Right lobe of liver (tissue), 6 donors: ENCODE results near the gene CCDC33. TPM values are rescaled to one million over a fixed set of nuclear protein-coding genes. Genes with fewer than 3 reads are reported as not detected.

Source experiments
- ATAC-seq, 4 donors: fragments of 200-7000 bp; cut with Tn5 transposase; one replicate each; pipeline ENCODE4 v1.9.1; 2020; ENCODE audit warnings: mild to moderate bottlenecking in 4 of 4, moderate library complexity in 4 of 4
- DNase-seq, 3 donors: peaks; one replicate each; pipeline ENCODE4 v3.0.0-alpha.2; 2020
- H3K27ac ChIP-seq, 3 donors: fragments of 200-600 bp; one replicate each; pipeline ENCODE4 v1.8.0; 2022
- H3K27me3 ChIP-seq, 2 donors: fragments of 200-600 bp; one replicate each; pipeline ENCODE4 v1.8.0; 2022
- H3K36me3 ChIP-seq, 4 donors: fragments of 200-600 bp; sonication (generic) in 1 of 4; one replicate each; pipeline versions ENCODE4 v1.5.1 to v1.8.0; 2017 to 2022; ENCODE audit warnings: control low read depth in 1 of 4
- H3K4me1 ChIP-seq, 4 donors: fragments of 200-600 bp; sonication (generic) in 1 of 4; one replicate each; pipeline versions ENCODE4 v1.5.1 to v1.8.0; 2017 to 2022; ENCODE audit warnings: control low read depth in 1 of 4
- H3K4me3 ChIP-seq, 3 donors: fragments of 200-600 bp; one replicate each; pipeline ENCODE4 v1.8.0; 2022
- H3K9me3 ChIP-seq, 4 donors: fragments of 200-600 bp; sonication (generic) in 1 of 4; one replicate each; pipeline versions ENCODE4 v1.5.1 to v1.8.0; 2017 to 2022; ENCODE audit warnings: control low read depth in 1 of 4
- POLR2A ChIP-seq: fragments of 450-650 bp; IDR thresholded peaks from one replicate; pipeline ENCODE4 v1.6.1; 2017; ENCODE audit warnings: antibody characterized with exemption, mild to moderate bottlenecking
- WGBS: methylation state at CpG from one replicate; pipeline ENCODE4 v1.1.6; 2018; ENCODE audit warnings: low coverage, low lambda C conversion rate; ENCODE audit not compliant: insufficient coverage; ENCODE audit errors: missing lambda C conversion rate; 5-methylcytosine and 5-hydroxymethylcytosine counted together
- intact Hi-C, 2 donors: fragments of 100-400 bp; cut with DNase I; formaldehyde crosslinking; loops; one replicate each; pipeline versions ENCODE4 v1.11.2 to v1.14.1; 2022
- total RNA-seq, 6 experiments: library from RNA; depleted of rRNA in 2 of 6; stranded (reverse); fragments of >200 nt in 2 of 6; fragmentation: NEBNext Ultra II Directional in 3 of 6; extraction: Animal tissue kit (Norgen Biotek cat#: 25700) in 3 of 6; gene quantifications; one replicate each; pipeline versions ENCODE4 v1.1.0 to v1.2.4, GENCODE V29; 2016 to 2023
- TF ChIP-seq, protein P1 (sequence below), 4 donors: fragments of 200-600 bp in 3 of 4; fragments of 450-650 bp in 1 of 4; IDR thresholded peaks; one replicate each; pipeline versions ENCODE4 v1.5.1 to v1.8.0; 2016 to 2022; ENCODE audit warnings: antibody characterized with exemption in 4 of 4, mild to moderate bottlenecking in 2 of 4
- donor health status: DM: no; HTN: yes; CAD: no.
- donor health status: DM: no; HTN: no; CAD: no.
- donor health status: DM: no; HTN: no; CAD: no.
- donor health status: DM: no; HTN: yes; CAD: no.
- donor health status: DM: no; HTN: yes; CAD: no.

CCDC33 gene
- total RNA-seq, 6 experiments from 2014 or later, result not detected

- DNase-seq, result no peak
- WGBS, result 15% methylated on average over 4 of the region's 6 CpGs
- no peaks in the 10 kb centered on the region for H3K27me3 ChIP-seq
Measured at GRCh38 chr15:74303741-74304309, 67.7 kb downstream of the CCDC33 start.

DNA sequence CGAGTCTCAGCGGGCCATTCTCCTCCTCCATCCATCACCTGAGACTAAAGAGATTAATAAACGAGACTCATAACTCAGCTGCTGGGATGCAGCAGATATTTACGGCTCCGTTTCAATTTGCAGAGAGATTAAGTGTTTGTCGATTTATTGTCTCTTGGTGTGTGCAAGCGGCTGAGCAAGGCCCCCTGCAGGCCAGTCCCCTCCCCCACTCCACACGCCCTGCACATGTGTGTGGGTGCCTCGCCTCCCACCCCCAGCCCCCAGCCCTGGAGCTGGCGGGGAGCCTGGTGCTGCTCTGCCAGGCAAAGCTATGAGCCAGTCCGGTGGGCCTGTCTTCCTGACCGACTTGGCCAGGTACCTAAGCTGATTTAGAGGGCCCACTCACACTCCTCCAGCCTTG lies 68.3 kb downstream of the CCDC33 start:
- Histone ChIP-seq H3K9me3 (no peaks in the 10 kb centered on the region), H3K36me3 (no peaks in the 10 kb centered on the region), H3K4me1 (no peaks in the 10 kb centered on the region), H3K4me3 (no peak overlapping the region), H3K27me3 (no peaks in the 10 kb centered on the region), H3K27ac (no peak overlapping the region)
- WGBS, result 40% methylated on average over 8 of the region's 12 CpGs
- intact Hi-C loops, result loop anchor here in 1 of 2 donors (5.0 kb wide), 1 partner anchor 172 kb away; the partner anchor contains the start of gene ISLR2
- no peak for ATAC-seq
- DNase-seq, result no peak
- TF ChIP-seq POLR2A, result no peak
- TF ChIP-seq, protein P1, sequence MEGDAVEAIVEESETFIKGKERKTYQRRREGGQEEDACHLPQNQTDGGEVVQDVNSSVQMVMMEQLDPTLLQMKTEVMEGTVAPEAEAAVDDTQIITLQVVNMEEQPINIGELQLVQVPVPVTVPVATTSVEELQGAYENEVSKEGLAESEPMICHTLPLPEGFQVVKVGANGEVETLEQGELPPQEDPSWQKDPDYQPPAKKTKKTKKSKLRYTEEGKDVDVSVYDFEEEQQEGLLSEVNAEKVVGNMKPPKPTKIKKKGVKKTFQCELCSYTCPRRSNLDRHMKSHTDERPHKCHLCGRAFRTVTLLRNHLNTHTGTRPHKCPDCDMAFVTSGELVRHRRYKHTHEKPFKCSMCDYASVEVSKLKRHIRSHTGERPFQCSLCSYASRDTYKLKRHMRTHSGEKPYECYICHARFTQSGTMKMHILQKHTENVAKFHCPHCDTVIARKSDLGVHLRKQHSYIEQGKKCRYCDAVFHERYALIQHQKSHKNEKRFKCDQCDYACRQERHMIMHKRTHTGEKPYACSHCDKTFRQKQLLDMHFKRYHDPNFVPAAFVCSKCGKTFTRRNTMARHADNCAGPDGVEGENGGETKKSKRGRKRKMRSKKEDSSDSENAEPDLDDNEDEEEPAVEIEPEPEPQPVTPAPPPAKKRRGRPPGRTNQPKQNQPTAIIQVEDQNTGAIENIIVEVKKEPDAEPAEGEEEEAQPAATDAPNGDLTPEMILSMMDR (IDR thresholded peaks at IDR 0.05), result no peak

More at GRCh38 chr15:74303741-74304309, 67.7 kb downstream of the CCDC33 start:
- no peaks in the 10 kb centered on the region for H3K36me3 ChIP-seq
- no peak overlapping the region for H3K27ac ChIP-seq
- no peaks in the 10 kb centered on the region for H3K4me1 ChIP-seq
- no peak overlapping the region for H3K4me3 ChIP-seq
- ATAC-seq, result no peak
- H3K9me3 ChIP-seq, result no peaks in the 10 kb centered on the region
- TF ChIP-seq POLR2A, result no peak
- TF ChIP-seq, protein P1 (IDR thresholded peaks at IDR 0.05), result no peak
- intact Hi-C loops, result loop anchor here in 1 of 2 donors (5.0 kb wide), 1 partner anchor 172 kb away; the partner anchor contains the start of gene ISLR2

DNA sequence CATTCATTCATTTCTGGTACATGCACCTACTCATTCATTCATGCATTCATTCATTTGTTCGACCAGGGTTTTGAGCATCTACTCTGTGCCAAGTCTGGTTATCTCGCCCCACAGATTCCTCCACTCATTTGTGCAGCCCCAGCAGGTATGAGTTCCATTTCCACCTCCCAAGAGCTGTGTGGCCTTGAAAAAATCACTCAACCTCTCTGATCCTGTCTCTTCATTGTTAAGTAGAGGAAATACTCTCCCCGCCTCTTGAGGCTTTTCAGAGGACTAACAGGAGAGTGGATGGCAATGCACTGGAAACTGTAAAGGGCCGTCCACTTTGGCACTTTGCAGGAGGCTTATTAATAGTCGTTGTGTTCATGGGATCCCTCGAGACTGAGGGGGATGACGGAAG lies 69.6 kb downstream of the CCDC33 start:
- 64% methylated on average over 7 of the region's 7 CpGs for WGBS
- Histone ChIP-seq H3K4me1 (no peaks in the 10 kb centered on the region), H3K27me3 (no peaks in the 10 kb centered on the region), H3K4me3 (no peak overlapping the region), H3K27ac (no peak overlapping the region), H3K36me3 (no peaks in the 10 kb centered on the region), H3K9me3 (no peaks in the 10 kb centered on the region)
- DNase-seq (no peak), ATAC-seq (no peak)
- TF ChIP-seq, protein P1 (IDR thresholded peaks at IDR 0.05), result no peak
- no peak for TF ChIP-seq POLR2A
- intact Hi-C loops, result loop anchor here in 1 of 2 donors (5.0 kb wide), 1 partner anchor 178 kb away; no protein-coding TSS in a partner anchor

DNA sequence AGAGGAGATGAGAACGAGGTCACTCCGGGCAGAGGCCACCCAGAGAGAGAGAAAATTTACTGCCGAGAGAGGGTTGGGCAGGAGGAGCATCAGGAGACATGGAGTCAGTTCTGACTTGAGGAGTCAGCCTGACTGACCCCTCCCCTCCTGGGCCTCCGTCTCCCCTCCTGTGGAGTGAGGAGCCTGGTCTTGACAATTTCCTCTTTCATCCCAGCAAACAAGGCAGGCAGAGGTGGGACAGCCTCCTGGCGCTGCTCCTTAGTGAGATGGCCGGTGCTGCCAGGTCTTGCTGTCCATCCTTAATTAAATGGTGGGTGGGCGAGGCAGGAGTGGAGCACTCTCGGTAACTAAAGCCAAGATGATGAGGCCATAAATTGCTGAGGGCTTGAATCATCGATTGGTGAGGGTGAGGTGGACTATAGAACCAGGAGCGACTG lies 70.7 kb downstream of the CCDC33 start:
- WGBS, result 44% methylated on average over 8 of the region's 10 CpGs
- Histone ChIP-seq H3K9me3 (no peaks in the 10 kb centered on the region), H3K36me3 (no peaks in the 10 kb centered on the region), H3K27ac (no peak overlapping the region), H3K4me1 (no peaks in the 10 kb centered on the region), H3K4me3 (no peak overlapping the region), H3K27me3 (no peaks in the 10 kb centered on the region)
- intact Hi-C loops, result loop anchor here in 1 of 2 donors (5.0 kb wide), 1 partner anchor 179 kb away; no protein-coding TSS in a partner anchor
- no peak for ATAC-seq
- no peak for DNase-seq
- TF ChIP-seq POLR2A, result no peak
- TF ChIP-seq, protein P1 (IDR thresholded peaks at IDR 0.05), result no peak
